H1 (cell line): ENCODE measurements around the gene LAMA4. TPM values are rescaled to one million over a fixed set of nuclear protein-coding genes. Genes with fewer than 3 reads are reported as not detected.

ENCODE experiments used
- CEBPB ChIP-seq: IDR thresholded peaks from 2 replicates; pipeline ENCODE4 v1.6.1; 2012; ENCODE audit warnings: low read depth, low read length
- POLR2A ChIP-seq, 2 experiments: IDR thresholded peaks; 1 replicate in 1 of 2; 2 replicates in 1 of 2; pipeline ENCODE4 v1.6.1; 2011; ENCODE audit warnings: low read depth in 2 of 2, low read length in 2 of 2, mild to moderate bottlenecking in 2 of 2; ENCODE audit errors: control extremely low read depth in 1 of 2
- POU5F1 ChIP-seq: IDR thresholded peaks from 2 replicates; pipeline ENCODE4 v1.6.1; 2011; ENCODE audit warnings: low read depth, mild to moderate bottlenecking, low read length, moderate library complexity
- RBBP5 ChIP-seq: IDR thresholded peaks from 2 replicates; pipeline ENCODE4 v1.7.1; 2012; ENCODE audit warnings: low read depth, mild to moderate bottlenecking, inconsistent platforms, low read length, moderate library complexity, borderline replicate concordance
- USF2 ChIP-seq: IDR thresholded peaks from 2 replicates; pipeline ENCODE4 v1.6.1; 2011; ENCODE audit warnings: low read length, improper control_type of control experiment
- polyA plus RNA-seq, 7 experiments: library from polyadenylated mRNA; depleted of rRNA in 3 of 7; stranded (reverse) in 5 of 7; unstranded in 2 of 7; fragments of >200 nt in 5 of 7; fragments of 200-250 nt in 2 of 7; gene quantifications; 1 replicate in 5 of 7; 2 replicates in 1 of 7; 4 replicates in 1 of 7; pipeline versions ENCODE4 v1.2.1 to v1.2.3, GENCODE V29; 2011 to 2013; ENCODE audit warnings: missing spikeins in 2 of 7, mixed read lengths in 2 of 7
- total RNA-seq: library from RNA; stranded (reverse); fragmentation: NEBNext Ultra II Directional; extraction: Animal tissue kit (Norgen Biotek cat#: 25700); gene quantifications from 2 replicates; pipeline ENCODE4 v1.2.1, GENCODE V29; 2021

LAMA4 gene
- total and polyA plus RNA-seq, 2 of the 8 experiments (the other 6 are each of a cell fraction or from before 2014, with no cell fraction given), result 0.95 to 1.5 TPM

DNA sequence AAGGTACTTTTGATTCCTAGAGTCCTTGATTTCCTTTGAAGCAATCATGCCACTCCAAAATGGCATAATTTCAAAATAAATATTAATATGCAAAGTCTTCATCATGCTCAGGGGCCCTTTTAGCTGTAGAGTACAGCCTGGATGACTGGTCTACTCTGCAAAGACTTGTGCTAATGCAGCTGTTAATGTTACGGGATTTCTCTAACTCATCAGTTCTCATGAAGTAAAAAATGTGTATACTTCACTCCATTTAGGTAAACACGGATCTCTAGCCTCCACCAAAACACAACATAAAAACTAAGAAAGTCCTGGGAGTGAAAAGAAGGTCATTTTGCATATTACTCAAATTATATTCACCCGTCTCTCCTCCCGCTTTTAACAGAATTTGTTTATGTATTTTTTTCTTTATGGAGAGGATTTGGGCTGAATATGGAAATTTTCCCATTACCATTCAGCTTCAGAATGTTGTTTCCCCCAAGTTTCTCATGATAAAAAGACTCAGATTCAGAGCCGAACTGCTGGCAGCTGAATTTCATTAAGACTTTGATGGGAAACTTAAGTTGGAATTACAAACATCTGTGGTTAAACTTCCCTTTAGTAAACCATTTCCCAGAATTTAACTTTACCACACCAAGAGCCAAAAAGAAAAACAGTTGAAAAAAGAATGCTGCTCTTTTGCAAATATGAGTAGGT, 8.7 kb downstream of the LAMA4 start (continued):
- no peak for TF ChIP-seq POLR2A (IDR thresholded peaks at IDR 0.05; ENCODE audit: control extremely low read depth in 1 of 2, low read depth in 2 of 2, low read length in 2 of 2)
- no peak for TF ChIP-seq USF2
- TF ChIP-seq POU5F1, result no peak
- no peak for TF ChIP-seq CEBPB
- TF ChIP-seq RBBP5, result no peak
